CD4-positive, alpha-beta T cell treated with Interleukin-6 for 4 hours (primary cell): ENCODE data around the gene SIGLEC8.
"Not testable (repeated sequence)": the region's sequence is repeated elsewhere in the genome, so short reads cannot be mapped to it uniquely, and the experiment has no call there.

Source experiments
- DNase-seq: peaks from one replicate; pipeline ENCODE4 v3.0.0-alpha.2; 2020; ENCODE audit warnings: mixed read lengths

Gene SIGLEC8

DNA sequence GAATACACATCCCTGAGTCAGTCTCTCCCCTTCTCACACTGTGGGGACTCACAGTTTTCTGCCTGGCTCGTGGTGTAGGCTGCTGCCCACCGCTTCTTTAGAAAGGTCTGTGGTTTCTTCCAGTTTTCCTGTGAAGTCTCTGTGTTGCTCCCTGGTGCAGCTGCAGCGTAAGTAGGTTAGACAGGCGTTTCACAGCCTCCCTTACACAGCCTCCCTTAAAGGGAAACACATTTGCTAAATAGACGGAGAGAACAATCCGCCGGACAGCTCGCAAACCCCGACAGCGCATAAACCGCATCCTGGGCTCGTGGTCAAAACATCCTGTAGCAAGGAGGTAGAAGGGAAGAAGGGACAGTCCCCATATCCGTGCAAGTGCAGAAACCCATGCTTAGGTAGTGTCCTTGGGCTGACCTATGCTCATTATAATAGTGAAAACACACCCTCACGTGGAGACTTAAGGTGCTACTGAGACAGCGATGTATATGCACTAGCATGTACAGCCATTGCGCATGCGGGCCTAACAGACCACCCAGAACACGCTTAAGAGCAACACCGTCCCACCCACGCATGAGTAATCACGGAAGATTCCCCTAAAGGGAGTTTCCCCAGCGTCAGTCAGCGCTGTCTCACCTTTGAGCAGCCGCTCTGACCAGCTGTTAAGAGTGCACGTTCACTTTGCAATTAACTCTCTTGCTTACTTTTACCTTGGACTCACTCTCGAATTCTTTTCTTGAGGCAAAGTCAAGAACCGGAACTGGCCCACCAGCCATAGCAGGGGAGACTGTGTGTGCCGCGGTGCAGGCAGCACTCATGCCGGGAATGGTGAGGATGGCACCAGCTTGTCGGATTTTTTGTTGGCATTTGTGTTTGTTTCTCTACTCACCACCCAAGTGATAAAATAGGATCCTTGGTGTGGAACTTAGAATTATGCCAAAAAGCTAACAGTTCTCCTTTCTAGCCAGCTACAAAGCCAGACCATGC lies 16.6 kb downstream of the SIGLEC8 start:
- peak; percentile 78 for DNase-seq

DNA sequence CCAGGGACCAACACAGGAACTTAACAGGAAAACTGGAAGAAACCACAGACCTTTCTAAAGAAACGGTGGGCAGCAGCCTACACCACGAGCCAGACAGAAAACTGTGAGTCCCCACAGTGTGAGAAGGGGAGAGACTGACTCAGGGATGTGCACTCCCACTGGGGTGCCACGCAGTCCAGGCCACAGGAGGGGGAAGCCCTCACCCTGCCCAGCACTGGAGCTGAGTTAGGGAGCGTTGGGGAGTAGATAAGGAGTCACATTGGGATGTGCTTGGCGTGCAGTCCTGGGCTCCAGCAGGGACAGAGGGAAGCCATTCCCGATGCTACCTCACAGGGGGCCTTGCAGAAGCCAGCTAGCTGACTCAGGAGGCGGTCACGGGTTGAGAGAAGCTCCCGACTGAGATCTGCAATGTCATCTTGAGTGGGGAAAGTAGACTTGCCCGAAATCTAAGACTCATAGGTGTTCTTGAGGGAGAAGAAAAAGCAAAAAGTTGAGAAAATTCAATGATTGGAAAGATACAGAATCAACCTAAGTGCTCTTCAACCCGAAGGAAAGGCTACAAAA lies 17.3 kb downstream of the SIGLEC8 start:
- DNase-seq = peak; percentile 17

DNA sequence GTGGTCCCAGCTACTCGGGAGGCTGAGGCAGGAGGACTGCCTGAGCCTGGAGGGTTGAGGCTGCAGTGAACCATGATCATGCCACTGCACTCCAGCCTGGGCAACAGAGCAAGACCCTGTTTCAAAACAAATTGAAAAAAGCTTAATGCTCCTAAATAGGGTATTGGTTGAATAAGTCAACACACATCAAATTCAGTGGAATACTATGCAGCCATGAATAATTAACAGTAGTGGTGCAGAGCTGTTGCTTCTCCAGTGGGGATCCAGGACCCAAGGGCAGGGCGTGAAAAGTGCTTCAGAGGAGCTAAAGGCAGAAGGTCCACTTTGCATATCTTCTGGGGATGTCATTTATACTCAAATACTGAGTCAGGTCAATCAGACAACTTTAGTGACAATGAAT lies 18.2 kb downstream of the SIGLEC8 start:
- no peak for DNase-seq

DNA sequence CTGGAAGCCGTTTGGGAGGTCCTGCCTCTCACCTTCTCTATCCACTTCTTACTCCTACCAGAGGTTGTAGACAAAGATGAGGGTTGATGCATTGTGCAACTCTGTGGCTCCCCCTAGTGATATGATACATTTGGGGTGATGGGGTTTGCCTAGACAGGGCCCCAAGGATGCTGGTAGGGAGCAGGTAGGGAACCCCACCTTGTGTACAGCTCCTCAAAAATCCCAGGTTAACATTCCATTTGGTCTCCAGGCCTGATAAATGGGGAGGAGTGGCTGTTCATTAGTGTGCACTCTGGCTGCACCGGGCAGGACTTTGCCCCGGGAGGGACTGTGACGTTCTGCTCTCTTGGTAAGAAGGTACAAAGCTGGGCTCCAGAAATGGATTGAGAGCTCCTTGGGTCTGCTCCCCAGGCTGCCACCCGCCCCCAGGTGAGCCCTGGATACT lies 19.2 kb downstream of the SIGLEC8 start:
- peak; percentile 23 for DNase-seq

DNA sequence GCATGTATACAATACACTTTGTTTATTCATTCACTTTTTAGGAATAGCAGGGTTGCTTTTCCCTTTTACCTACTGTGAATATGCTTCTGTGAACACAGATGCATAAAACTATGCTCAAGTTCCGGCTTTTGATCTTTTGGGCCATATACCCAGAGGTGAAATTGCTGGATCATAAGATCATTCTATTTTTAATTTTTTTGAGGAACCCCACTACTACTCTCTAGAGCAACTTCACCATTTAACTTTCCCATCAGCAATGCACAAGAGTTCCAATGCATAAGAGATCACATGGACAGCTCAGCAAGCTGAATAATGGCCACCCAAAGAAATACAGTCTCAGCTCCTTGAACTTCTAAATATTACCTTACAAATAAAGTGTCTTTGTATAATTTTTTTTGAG lies 23.8 kb downstream of the SIGLEC8 start:
- no peak for DNase-seq

DNA sequence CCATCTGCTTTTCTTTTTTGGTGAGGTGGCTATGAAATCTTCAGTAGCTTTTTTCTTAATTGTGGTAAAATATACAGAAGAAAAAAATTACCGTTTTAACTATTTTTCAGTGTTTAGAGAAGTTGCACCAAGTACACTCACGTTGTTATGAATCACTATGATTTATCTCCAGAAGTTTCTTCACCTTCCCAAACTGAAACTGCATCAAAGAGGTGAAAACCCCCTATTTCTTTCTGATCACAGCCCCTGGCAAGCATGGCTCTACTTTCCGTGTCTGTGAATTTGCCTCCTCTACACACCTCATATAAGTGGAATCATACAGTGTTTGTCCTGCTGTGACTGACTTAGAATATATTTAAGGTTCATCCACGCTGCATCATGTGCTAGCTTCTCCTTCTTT lies 25.2 kb downstream of the SIGLEC8 start:
- DNase-seq = no peak

DNA sequence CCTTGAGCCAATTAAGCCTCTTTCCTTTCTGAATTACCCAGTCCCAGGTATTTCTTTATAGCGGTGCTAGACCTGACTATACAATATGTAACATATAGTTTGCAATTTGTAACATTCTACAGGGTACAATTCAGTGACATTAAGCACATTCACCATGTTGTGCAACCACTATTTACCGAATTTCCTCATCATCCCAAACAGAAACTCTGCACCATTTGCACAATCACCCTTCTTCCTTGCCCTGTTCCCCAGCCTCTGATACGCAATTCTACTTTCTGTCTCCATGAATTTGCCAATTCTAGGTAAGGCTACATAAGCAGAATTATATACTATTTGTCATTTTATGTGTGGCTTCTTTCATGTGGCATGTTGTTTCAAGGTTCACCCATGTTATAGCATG lies 27.1 kb downstream of the SIGLEC8 start:
- DNase-seq = no peak

DNA sequence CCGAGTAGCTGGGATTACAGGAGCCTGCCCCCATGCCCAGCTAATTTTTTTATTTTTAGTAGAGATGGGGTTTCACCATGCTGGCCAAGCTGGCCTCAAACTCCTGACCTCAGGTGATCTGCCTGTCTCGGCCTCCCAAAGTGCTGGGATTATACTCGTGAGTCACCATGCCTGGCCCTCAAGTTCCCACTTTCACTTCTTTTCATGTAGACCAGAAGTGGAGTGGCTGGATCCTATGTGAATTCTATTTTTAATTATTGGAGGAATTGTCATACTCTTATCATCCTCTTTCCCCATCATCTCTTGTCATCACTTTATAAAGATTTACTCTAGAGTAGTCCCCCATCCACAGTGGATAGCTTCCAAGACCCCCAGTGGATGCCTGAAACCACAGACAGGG lies 28.0 kb downstream of the SIGLEC8 start:
- DNase-seq = no peak

DNA sequence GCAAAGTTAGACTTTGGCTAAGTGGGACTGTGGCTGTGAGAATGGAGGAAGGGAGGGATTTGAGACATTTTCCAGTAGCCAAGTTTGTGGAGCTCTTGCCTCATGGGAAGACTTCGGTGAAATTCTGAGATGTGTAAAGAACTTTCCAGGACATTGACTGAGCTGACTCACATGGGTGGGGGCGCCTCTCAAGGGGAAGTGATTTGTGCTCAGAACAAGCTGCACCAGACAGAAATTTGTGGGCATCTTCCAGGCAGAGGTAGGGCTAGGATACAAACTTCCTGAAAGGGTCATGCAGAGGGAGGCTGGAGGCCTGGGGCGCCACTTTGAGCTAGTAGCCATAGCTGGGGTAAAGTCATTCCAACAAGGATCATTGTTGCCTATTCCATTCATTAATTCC lies 31.1 kb downstream of the SIGLEC8 start:
- DNase-seq = no peak

DNA sequence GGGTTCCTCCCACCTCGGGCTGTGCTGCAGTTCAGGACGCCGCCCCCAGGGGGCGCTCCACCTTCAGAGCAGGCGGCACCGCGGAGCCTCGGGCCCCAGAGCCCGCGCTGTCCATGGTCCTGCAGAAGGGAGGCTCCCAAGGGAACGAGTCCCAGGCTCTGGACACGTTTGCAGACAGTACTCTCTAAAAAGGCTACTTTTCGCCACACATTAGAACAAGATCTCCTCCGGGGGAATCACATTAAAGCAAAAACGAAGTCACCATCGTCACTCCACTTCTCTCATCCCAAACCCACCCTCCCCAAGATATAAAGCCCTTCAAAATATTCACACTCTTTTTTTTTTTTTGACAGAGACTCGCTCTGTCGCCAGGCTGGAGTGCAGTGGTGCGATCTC lies 36.2 kb downstream of the SIGLEC8 start:
- DNase-seq = peak; percentile 82

DNA sequence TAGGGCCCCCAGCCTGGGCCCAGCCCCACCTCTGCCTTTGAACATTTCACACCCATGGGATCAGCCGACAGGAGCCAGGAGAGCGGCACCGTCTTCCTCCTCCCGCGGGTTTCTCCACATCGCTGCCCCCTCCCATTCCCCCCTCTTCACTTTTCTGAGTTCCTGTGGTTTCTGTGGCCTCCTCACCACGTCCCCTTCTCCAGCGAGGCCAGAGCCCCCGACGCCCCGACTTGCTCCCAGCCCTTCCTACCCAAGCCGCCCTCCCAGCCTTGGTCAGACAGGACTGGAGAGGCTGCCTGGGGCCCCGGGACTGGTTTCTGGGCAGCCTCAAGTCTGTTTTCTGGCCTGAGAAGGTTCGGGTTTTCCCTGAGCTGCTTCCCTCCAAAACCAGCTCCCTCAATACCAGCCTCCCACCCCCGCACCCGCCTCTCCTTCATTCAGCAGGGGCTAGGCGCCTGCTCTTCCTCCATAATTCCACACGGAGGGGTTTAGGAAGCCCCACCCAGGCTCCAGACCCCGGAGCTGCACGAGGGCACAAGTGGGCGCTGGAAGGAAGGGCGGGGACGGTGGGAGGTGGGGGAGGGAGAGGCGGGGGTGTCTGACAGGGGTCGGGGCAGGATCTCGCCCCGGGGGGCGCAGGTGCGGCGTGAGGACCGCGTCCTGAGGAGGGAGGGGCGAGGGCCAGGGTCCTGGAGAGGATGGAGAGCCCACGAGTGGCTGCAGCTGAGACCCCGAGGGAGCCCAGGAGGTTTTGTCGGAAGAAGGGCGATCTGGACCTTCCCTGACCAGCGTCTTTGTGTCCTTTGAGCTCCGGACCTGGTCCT lies 36.8 kb downstream of the SIGLEC8 start:
- DNase-seq = no peak

DNA sequence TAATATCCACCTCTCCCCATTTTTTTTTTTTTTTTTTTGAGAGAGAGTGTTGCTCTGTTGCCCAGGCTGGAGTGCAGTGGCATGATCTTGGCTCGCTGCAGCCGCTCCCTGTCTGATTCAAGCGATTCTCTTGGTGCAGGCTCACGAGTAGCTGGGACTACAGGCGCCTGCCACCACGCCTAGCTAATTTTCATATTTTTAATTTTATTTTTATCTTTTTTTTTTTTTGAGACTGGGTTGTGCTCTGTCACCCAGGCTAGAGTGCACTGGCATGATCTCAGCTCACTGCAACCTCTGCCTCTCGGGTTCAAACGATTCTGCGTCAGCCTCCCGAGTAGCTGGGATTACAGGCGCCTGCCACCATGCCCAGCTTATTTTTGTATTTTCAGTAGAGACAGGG lies 37.7 kb downstream of the SIGLEC8 start:
- DNase-seq = not testable (repeated sequence)

DNA sequence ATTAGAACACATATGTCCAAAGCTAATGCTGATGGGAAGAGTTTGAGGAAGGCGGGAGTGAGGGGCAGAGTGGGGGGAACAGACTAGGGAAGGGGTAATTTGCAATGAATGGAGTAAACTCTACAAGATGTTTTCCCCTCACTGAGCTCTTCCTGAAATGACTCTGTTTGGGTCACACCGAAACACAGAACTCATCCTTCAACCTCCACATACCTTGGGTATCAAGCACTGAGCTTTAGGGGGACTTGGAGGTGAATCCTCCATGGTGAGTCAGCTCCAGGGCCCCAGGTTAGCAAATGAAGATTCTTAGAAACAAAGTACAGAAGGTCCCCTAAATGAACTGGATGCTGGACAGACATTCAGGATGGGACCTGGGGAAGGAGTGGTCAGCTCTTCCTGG lies 39.5 kb downstream of the SIGLEC8 start:
- no peak for DNase-seq

DNA sequence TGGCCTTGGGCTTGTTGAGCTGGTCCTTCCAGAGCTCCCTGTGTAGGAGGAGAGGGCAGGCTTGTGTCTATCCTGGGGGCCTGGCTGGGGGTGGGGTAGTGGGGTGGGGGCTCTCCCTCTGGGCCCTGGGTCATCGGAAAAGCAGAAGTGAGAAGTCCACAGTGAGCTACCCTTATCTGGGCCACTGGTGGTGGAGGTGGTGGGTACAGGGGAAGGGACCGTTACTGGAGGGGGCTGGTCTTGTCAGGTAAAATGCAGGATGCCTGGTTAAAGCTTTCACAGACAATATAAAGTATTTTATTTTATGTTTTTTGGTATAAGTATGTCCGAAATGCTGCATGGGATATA lies 40.5 kb downstream of the SIGLEC8 start:
- no peak for DNase-seq

DNA sequence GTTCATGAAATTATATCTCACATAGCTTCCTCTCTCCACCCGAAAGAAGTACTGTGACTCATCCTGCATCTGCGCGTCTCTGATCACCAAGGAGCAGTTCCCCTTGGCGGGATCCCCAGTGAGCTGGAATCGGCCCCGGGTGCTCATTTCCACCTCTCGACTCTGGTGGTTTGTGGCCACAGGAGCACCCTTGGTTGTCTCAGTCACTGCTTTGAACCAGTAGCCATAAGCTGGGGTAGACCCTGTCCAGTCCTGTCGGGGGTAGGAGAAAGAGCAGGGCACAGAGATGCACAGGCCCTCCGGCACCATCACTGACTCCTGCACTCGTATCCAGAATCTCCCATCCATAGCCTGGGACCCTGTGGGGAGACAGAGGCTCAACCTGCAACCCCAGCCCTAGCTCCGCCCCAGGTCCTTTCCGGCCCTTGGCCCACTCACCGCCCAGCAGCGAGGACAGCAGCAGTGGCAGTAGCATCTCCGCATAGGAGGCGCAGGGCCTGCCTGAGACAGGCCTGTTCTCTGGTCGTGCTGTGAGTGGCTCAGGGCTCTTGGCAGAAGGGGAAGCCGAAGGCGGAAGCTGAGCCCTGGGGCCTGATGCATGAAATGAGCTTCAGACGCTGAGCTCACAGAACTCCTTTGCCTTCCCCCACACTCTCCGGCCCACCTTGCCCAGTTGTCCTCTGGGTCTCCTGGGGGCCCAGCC lies 41.0 kb downstream of the SIGLEC8 start, which contains the start of gene SIGLEC10:
TSS of gene SIGLEC10 (minus strand) at position 536 of the 703 bp plus-strand sequence. CDS start at position 475, 61 bp downstream.
- DNase-seq = no peak

DNA sequence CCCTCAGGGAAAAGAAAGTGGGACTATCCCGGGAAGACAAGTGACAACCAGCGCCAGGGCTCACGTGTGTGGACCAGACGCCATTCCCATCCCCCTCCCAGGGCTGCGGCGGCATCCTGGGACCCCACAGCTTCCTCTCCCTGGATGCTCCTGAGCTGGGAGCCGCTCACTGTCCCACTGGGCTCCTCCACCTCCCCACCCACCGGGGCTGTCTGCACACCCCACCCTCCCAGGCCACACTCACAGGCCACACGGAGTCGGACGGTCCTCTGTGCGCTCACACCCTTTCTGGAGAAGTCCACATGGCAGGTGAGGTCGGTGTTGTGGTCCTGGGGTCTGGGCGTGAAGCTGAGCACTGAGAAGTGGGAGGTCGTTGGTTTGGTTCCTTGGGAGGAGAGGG lies 41.8 kb downstream of the SIGLEC8 start:
- DNase-seq = not testable (repeated sequence)

DNA sequence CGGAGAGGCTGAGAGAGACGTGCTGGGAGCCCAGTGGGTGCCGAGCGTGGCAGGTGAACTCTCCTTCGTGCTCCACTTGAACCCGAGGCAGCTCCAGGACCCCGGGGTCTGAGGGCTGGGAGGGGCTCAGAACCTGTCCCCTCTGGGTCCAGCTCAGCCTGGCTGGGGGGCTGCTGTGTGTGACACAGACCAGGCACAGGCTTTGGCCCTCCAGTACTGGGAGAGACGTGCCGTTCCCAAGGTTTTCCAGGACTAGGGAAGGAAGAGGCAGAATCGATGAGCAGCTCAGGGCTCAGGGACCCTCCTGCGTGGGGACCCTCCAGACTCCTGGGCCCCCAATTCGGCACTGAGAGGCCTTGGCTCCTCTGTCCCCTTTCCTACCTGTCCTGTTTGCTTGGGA lies 43.1 kb downstream of the SIGLEC8 start:
- no peak for DNase-seq

DNA sequence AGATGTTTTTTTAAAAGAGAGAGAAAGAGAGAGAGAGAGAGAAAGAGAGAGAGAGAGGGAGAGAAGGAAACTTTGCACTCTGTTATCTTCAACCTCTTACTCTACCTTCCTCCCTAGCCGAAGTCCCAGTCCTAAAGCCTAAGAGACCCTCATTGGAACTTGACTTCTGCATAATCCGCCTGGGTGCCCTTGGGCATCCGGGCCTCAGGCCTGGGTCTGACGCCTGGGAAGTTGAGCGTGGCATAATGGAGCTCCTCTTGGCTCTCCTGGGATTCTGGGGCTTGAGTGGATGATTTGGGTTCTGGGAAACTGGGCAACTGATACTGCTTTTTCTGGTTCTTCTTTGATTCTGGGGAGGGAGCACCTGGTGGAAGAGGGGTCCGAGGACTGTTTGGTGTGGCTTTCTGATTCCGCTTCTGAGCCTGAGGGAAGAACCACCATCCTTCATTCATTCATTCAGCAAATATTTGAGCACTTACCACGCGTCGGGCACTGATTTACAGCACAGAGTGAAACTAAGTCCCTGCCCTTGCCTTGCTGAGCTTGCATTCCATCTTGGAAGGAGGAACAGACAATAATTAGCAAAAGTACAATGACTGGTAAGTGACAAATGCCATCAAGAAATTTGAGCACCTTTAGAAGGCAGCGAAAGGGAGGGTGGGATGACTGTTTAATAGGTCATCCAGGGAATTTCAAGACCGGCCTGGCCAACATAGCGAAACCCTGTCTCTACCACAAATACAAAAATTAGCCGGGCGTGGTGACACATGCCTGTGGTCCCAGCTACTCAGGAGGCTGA lies 47.1 kb downstream of the SIGLEC8 start:
- DNase-seq = no peak

DNA sequence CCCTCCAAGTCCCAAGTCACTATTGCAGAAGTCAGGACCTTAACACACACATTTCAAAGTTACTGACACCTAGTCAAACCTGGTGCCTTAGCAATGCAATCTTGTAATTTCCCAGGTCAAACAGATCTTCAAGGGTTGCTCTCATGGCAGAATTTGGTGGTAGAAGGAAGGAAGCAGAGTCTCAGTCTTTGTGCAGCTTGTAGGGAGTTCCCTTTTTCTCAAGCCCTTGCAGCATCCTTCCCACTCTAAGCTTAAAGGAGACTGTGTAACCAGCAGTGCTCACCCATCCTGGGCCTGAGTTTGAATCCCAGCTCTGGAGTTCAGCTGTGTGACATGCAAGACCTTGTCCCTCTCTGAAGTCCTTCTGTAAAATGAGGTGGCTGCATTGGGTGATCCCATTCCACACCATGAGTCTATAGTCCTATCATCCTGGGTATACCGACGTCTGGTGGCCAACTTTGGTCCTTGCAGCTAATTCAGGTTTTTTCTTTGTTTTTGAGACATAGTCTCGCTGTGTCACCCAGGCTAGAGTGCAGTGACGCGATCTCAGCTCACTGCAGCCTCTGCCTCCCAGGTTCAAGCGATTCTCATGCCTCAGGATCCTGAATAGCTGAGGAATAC lies 50.6 kb downstream of the SIGLEC8 start:
- peak; percentile 42 for DNase-seq

DNA sequence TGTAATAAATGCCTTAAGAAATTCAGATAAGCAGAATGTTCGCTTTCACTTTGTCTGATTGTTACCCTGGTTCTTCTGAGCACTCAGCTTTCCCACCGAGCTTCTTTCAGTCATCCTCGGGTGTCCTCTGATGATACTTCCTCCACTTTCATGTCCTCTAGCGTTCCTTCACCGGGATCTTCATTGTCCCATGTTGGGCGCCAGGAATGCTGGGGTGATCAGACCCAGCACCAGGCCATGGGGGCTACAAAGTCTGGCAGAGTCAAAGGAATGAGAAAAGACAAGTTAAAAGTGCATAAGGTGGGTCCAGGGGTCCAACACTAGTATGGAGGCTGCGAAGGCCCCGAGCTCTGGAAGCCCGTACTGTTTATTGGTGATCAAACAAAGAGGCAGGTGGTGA lies 56.1 kb downstream of the SIGLEC8 start:
- DNase-seq = no peak
